ENCODE measurements around the gene ZSWIM6. TPM values are rescaled to one million over a fixed set of nuclear protein-coding genes. Genes with fewer than 3 reads are reported as not detected.

The ZSWIM6 gene
- total RNA-seq, 1 experiment from 2014 or later, result 13.2 TPM

- intact Hi-C loops (cut with micrococcal nuclease; ENCODE audit: unreplicated experiment), result loop anchor here (2.0 to 5.0 kb wide), 3 partner anchors 40 to 129 kb away; partner anchors contain the start of genes SMIM15 and ZSWIM6
- CTCF ChIA-PET, result interaction anchor here (0.9 to 2.5 kb wide), 4 partner anchors 9 to 40 kb away, joined by 3 to 11 read pairs (median 4); partner anchors contain the start of gene ZSWIM6
- Mint-ChIP-seq H3K36me3 (ENCODE audit: insufficient read depth, unreplicated experiment) (peaks cover 16% of the 10 kb centered on the region), H3K4me3 (ENCODE audit: low read depth, unreplicated experiment) (peak overlapping the region; percentile 68), H3K27me3 (ENCODE audit: unreplicated experiment) (no peaks in the 10 kb centered on the region), H3K27ac (ENCODE audit: unreplicated experiment) (peak overlapping the region; percentile 99), H3K4me1 (ENCODE audit: low read depth, unreplicated experiment) (peaks cover 72% of the 10 kb centered on the region), H3K9me3 (ENCODE audit: low read depth, unreplicated experiment) (no peaks in the 10 kb centered on the region)
- no peak for DNase-seq
- TF ChIP-seq CTCF (IDR thresholded peaks at IDR 0.05; ENCODE audit: unreplicated experiment), result no peak
- TSS peak; percentile 26 for BruUV-seq (replicated peaks)
Observed at GRCh38 chr5:61292062-61292657, 39.9 kb upstream of the ZSWIM6 start.

- intact Hi-C loops (cut with micrococcal nuclease; ENCODE audit: unreplicated experiment), result loop anchor here (2.0 to 5.0 kb wide), 3 partner anchors 39 to 130 kb away; partner anchors contain the start of genes SMIM15 and ZSWIM6
- CTCF ChIA-PET, result interaction anchor here (1.2 to 2.5 kb wide), 2 partner anchors 8 to 11 kb away, joined by 5 to 11 read pairs; no protein-coding TSS in a partner anchor
- Mint-ChIP-seq H3K27me3 (ENCODE audit: unreplicated experiment) (no peaks in the 10 kb centered on the region), H3K36me3 (ENCODE audit: insufficient read depth, unreplicated experiment) (peaks cover 16% of the 10 kb centered on the region), H3K4me1 (ENCODE audit: low read depth, unreplicated experiment) (peaks cover 69% of the 10 kb centered on the region), H3K4me3 (ENCODE audit: low read depth, unreplicated experiment) (peak overlapping the region; percentile 68), H3K27ac (ENCODE audit: unreplicated experiment) (peak overlapping the region; percentile 99), H3K9me3 (ENCODE audit: low read depth, unreplicated experiment) (no peaks in the 10 kb centered on the region)
- TF ChIP-seq CTCF (IDR thresholded peaks at IDR 0.05; ENCODE audit: unreplicated experiment), result no peak
- peak; percentile 87 for DNase-seq
- BruUV-seq (replicated peaks), result no TSS peak
Observed at GRCh38 chr5:61293071-61293470, 39.0 kb upstream of the ZSWIM6 start.

- CTCF ChIA-PET, result interaction anchor here (2.5 kb wide), 1 partner anchor 10 kb away, joined by 11 read pairs; no protein-coding TSS in a partner anchor
- no TSS peak for BruUV-seq (replicated peaks)
- intact Hi-C loops (cut with micrococcal nuclease; ENCODE audit: unreplicated experiment), result loop anchor here (2.0 to 5.0 kb wide), 3 partner anchors 38 to 131 kb away; partner anchors contain the start of genes SMIM15 and ZSWIM6
- H3K4me3 Mint-ChIP-seq (ENCODE audit: low read depth, unreplicated experiment), result no peak overlapping the region
- no peaks in the 10 kb centered on the region for H3K27me3 Mint-ChIP-seq (ENCODE audit: unreplicated experiment)
- peaks cover 71% of the 10 kb centered on the region for H3K4me1 Mint-ChIP-seq (ENCODE audit: low read depth, unreplicated experiment)
- no peaks in the 10 kb centered on the region for H3K9me3 Mint-ChIP-seq (ENCODE audit: low read depth, unreplicated experiment)
- no peak for DNase-seq
- TF ChIP-seq CTCF (IDR thresholded peaks at IDR 0.05; ENCODE audit: unreplicated experiment), result no peak
- H3K36me3 Mint-ChIP-seq (ENCODE audit: insufficient read depth, unreplicated experiment), result peaks cover 16% of the 10 kb centered on the region
- no peak overlapping the region for H3K27ac Mint-ChIP-seq (ENCODE audit: unreplicated experiment)
Observed at GRCh38 chr5:61293873-61294272, 38.2 kb upstream of the ZSWIM6 start.

GRCh38 chr5:61295365-61295764 is 36.7 kb upstream of the ZSWIM6 start:
- CTCF ChIA-PET, result no interaction called here
- Mint-ChIP-seq H3K27me3 (ENCODE audit: unreplicated experiment) (no peaks in the 10 kb centered on the region), H3K9me3 (ENCODE audit: low read depth, unreplicated experiment) (no peaks in the 10 kb centered on the region), H3K27ac (ENCODE audit: unreplicated experiment) (no peak overlapping the region), H3K36me3 (ENCODE audit: insufficient read depth, unreplicated experiment) (peaks cover 16% of the 10 kb centered on the region), H3K4me1 (ENCODE audit: low read depth, unreplicated experiment) (peaks cover 78% of the 10 kb centered on the region), H3K4me3 (ENCODE audit: low read depth, unreplicated experiment) (no peak overlapping the region)
- no TSS peak for BruUV-seq (replicated peaks)
- TF ChIP-seq CTCF (IDR thresholded peaks at IDR 0.05; ENCODE audit: unreplicated experiment), result no peak
- intact Hi-C loops (cut with micrococcal nuclease; ENCODE audit: unreplicated experiment), result no loop called here
- DNase-seq, result no peak
